ENCODE measurements around the gene ARHGEF5. TPM values are rescaled to one million over a fixed set of nuclear protein-coding genes. Genes with fewer than 3 reads are reported as not detected.
A peak's percentile ranks its signal among the peaks of the same experiment; 100 is the strongest.
"Not testable (repeated sequence)": the region's sequence is repeated elsewhere in the genome, so short reads cannot be mapped to it uniquely, and the experiment has no call there.

The ARHGEF5 gene
- total RNA-seq, 1 experiment from 2014 or later: 44.2 TPM

DNA sequence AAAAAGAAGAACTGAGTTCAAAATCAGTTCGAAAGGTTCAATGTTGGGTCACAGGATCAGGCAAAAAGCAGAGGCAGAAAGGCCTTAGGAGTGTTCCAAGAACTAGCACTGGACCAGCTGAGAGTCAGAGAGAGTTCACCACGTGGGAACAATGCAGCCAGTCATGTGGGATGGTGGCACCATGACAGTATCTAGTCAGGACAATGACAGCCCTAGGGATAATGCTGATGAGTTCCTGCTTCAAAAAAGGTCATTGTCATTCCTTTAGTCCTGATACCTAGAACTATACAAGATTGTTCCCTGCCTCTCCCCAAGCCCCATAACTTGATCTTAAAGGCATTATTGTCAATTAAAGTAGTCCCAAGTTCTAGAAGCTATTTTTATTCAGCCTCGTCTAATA lies 3.5 kb upstream of the ARHGEF5 start:
- POLR2A ChIA-PET; H3K79me2 ChIP-seq (ENCODE audit: insufficient read depth, low read length); H3K36me3 ChIP-seq (ENCODE audit: control insufficient read depth in 1 of 2, insufficient read depth in 2 of 2, low read length in 2 of 2); DNase-seq (ENCODE audit: low read depth, low spot score); H3K4me3 ChIP-seq (replicated peaks in 1 of 2; ENCODE audit: low read depth in 1 of 2, low read length in 2 of 2); H2AFZ ChIP-seq (ENCODE audit: low read depth, low read length, poor library complexity, severe bottlenecking); CTCF ChIA-PET; intact Hi-C loops (cut with micrococcal nuclease); H3K9me3 ChIP-seq (ENCODE audit: control insufficient read depth in 1 of 2, insufficient read depth in 1 of 2, low read depth in 1 of 2, low read length in 2 of 2); H3K27me3 ChIP-seq (ENCODE audit: insufficient read depth, low read length); H4K20me1 ChIP-seq (ENCODE audit: insufficient read depth); H3K27ac ChIP-seq (ENCODE audit: low read depth, low read length); RAD21 ChIA-PET (ENCODE audit: low non-redundant PET in 1 of 2, low total read pairs in 2 of 2, uncharacterized antibody in 2 of 2, unreplicated experiment in 2 of 2); H3K4me2 ChIP-seq (ENCODE audit: low read length); H3K9me2 ChIP-seq (ENCODE audit: insufficient read depth); H3K9ac ChIP-seq (ENCODE audit: low read length); BruUV-seq (replicated peaks); ATAC-seq: not testable (repeated sequence)
- H3K4me1 ChIP-seq (ENCODE audit: control insufficient read depth in 1 of 2, insufficient read depth in 2 of 2, low read length in 2 of 2): peaks cover 9 to 18% of the 10 kb centered on the region in 2 experiments

DNA sequence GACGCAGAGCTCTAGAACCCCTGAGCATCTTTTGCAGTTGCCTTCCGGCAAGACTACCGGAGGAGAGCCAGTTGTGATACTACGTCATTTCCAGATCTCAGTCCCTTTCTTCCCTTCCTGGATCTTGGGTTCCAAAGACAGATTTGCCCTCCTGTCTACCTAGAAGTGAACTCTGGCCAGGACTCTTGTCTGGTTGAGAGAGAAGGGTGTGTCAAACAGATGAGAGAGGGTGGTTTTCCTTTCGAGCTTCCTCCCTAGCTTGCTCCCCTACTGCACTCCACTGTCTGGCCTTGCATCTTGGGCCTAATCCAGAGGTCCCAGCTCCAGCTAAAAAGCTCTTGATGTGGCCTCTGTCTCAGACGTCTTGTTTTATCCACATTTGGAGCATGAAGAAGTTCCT lies 983 bp downstream of the ARHGEF5 start:
- H3K4me3 ChIP-seq (replicated peaks in 1 of 2; ENCODE audit: low read depth in 1 of 2, low read length in 2 of 2); H3K9ac ChIP-seq (ENCODE audit: low read length); CTCF ChIA-PET; RAD21 ChIA-PET (ENCODE audit: low non-redundant PET in 1 of 2, low total read pairs in 2 of 2, uncharacterized antibody in 2 of 2, unreplicated experiment in 2 of 2); BruUV-seq (replicated peaks); H3K27ac ChIP-seq (ENCODE audit: low read depth, low read length); H4K20me1 ChIP-seq (ENCODE audit: insufficient read depth); H3K9me3 ChIP-seq (ENCODE audit: control insufficient read depth in 1 of 2, insufficient read depth in 1 of 2, low read depth in 1 of 2, low read length in 2 of 2); POLR2A ChIA-PET; H3K79me2 ChIP-seq (ENCODE audit: insufficient read depth, low read length); H3K4me2 ChIP-seq (ENCODE audit: low read length); DNase-seq (ENCODE audit: low read depth, low spot score); H3K27me3 ChIP-seq (ENCODE audit: insufficient read depth, low read length); intact Hi-C loops (cut with micrococcal nuclease); H2AFZ ChIP-seq (ENCODE audit: low read depth, low read length, poor library complexity, severe bottlenecking); H3K9me2 ChIP-seq (ENCODE audit: insufficient read depth); ATAC-seq; H3K36me3 ChIP-seq (ENCODE audit: control insufficient read depth in 1 of 2, insufficient read depth in 2 of 2, low read length in 2 of 2): not testable (repeated sequence)
- H3K4me1 ChIP-seq (ENCODE audit: control insufficient read depth in 1 of 2, insufficient read depth in 2 of 2, low read length in 2 of 2): peaks cover 9 to 18% of the 10 kb centered on the region in 2 experiments

DNA sequence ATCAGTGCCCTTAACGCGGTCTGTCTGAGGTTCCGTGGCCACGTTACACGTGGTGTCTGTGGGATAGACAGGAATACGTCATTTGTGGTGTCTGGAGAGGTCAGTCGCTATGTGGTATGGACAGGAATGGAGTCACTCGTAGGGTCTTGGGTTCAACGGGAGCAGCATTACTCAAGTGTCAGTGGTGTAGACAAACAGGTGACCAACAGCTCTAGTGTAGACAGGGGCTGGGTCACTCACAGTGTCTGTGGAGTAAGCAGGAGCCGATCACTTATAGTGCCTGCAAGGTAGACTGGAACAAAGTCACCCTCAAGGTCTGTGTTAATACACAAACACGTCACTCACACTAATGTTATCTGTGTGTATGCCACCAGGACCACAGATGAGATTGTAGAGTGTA lies 1.7 kb downstream of the ARHGEF5 start:
- not testable (repeated sequence) for H3K4me3 ChIP-seq (replicated peaks in 1 of 2; ENCODE audit: low read depth in 1 of 2, low read length in 2 of 2)

GRCh38 chr7:144362061-144362460 lies 6.9 kb downstream of the ARHGEF5 start:
- CTCF ChIA-PET; H3K4me3 ChIP-seq (replicated peaks in 1 of 2; ENCODE audit: low read depth in 1 of 2, low read length in 2 of 2); DNase-seq (ENCODE audit: low read depth, low spot score); H4K20me1 ChIP-seq (ENCODE audit: insufficient read depth); H3K9ac ChIP-seq (ENCODE audit: low read length); RAD21 ChIA-PET (ENCODE audit: low non-redundant PET in 1 of 2, low total read pairs in 2 of 2, uncharacterized antibody in 2 of 2, unreplicated experiment in 2 of 2); H3K4me1 ChIP-seq (ENCODE audit: control insufficient read depth in 1 of 2, insufficient read depth in 2 of 2, low read length in 2 of 2); POLR2A ChIA-PET; H3K9me3 ChIP-seq (ENCODE audit: control insufficient read depth in 1 of 2, insufficient read depth in 1 of 2, low read depth in 1 of 2, low read length in 2 of 2); intact Hi-C loops (cut with micrococcal nuclease); H3K36me3 ChIP-seq (ENCODE audit: control insufficient read depth in 1 of 2, insufficient read depth in 2 of 2, low read length in 2 of 2); H3K4me2 ChIP-seq (ENCODE audit: low read length); H3K27ac ChIP-seq (ENCODE audit: low read depth, low read length); H3K79me2 ChIP-seq (ENCODE audit: insufficient read depth, low read length); H3K9me2 ChIP-seq (ENCODE audit: insufficient read depth); H2AFZ ChIP-seq (ENCODE audit: low read depth, low read length, poor library complexity, severe bottlenecking); H3K27me3 ChIP-seq (ENCODE audit: insufficient read depth, low read length); BruUV-seq (replicated peaks): not testable (repeated sequence)
- ATAC-seq: 0 out of 2 replicates have a peak, but pooled peaks have one; percentile 18

More for the DNA sequence above, 1.7 kb downstream of the ARHGEF5 start:
- H3K27ac ChIP-seq (ENCODE audit: low read depth, low read length); H2AFZ ChIP-seq (ENCODE audit: low read depth, low read length, poor library complexity, severe bottlenecking); H3K36me3 ChIP-seq (ENCODE audit: control insufficient read depth in 1 of 2, insufficient read depth in 2 of 2, low read length in 2 of 2); POLR2A ChIA-PET; H3K79me2 ChIP-seq (ENCODE audit: insufficient read depth, low read length); H3K9me3 ChIP-seq (ENCODE audit: control insufficient read depth in 1 of 2, insufficient read depth in 1 of 2, low read depth in 1 of 2, low read length in 2 of 2); H3K9ac ChIP-seq (ENCODE audit: low read length); DNase-seq (ENCODE audit: low read depth, low spot score); RAD21 ChIA-PET (ENCODE audit: low non-redundant PET in 1 of 2, low total read pairs in 2 of 2, uncharacterized antibody in 2 of 2, unreplicated experiment in 2 of 2); H4K20me1 ChIP-seq (ENCODE audit: insufficient read depth); intact Hi-C loops (cut with micrococcal nuclease); H3K9me2 ChIP-seq (ENCODE audit: insufficient read depth); CTCF ChIA-PET; BruUV-seq (replicated peaks); H3K27me3 ChIP-seq (ENCODE audit: insufficient read depth, low read length); H3K4me2 ChIP-seq (ENCODE audit: low read length); ATAC-seq: not testable (repeated sequence)
- H3K4me1 ChIP-seq (ENCODE audit: control insufficient read depth in 1 of 2, insufficient read depth in 2 of 2, low read length in 2 of 2): peaks cover 9 to 18% of the 10 kb centered on the region in 2 experiments

DNA sequence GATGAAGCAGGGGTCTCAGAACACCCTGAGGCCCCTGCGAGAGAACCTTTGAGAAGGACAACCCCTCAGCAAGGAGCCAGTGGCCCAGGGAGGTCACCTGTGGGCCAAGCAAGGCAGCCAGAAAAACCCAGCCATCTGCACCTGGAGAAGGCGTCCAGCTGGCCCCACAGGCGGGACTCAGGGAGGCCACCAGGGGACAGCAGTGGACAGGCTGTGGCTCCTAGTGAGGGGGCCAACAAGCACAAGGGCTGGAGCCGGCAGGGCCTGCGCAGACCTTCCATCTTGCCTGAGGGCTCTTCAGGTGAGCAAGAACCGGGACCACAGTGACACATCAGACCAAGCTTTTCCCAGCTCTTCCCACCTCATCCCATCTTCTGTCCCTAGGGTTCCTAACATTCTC lies 10.3 kb downstream of the ARHGEF5 start:
- RAD21 ChIA-PET (ENCODE audit: low non-redundant PET in 1 of 2, low total read pairs in 2 of 2, uncharacterized antibody in 2 of 2, unreplicated experiment in 2 of 2); POLR2A ChIA-PET: not testable (repeated sequence)

More for the DNA sequence above, 10.3 kb downstream of the ARHGEF5 start:
- CTCF ChIA-PET; H3K27me3 ChIP-seq (ENCODE audit: insufficient read depth, low read length); H3K27ac ChIP-seq (ENCODE audit: low read depth, low read length); H2AFZ ChIP-seq (ENCODE audit: low read depth, low read length, poor library complexity, severe bottlenecking); H3K9ac ChIP-seq (ENCODE audit: low read length); DNase-seq (ENCODE audit: low read depth, low spot score); intact Hi-C loops (cut with micrococcal nuclease); H3K9me2 ChIP-seq (ENCODE audit: insufficient read depth); H3K4me2 ChIP-seq (ENCODE audit: low read length); H3K4me1 ChIP-seq (ENCODE audit: control insufficient read depth in 1 of 2, insufficient read depth in 2 of 2, low read length in 2 of 2); H3K4me3 ChIP-seq (replicated peaks in 1 of 2; ENCODE audit: low read depth in 1 of 2, low read length in 2 of 2); H3K36me3 ChIP-seq (ENCODE audit: control insufficient read depth in 1 of 2, insufficient read depth in 2 of 2, low read length in 2 of 2); BruUV-seq (replicated peaks); H4K20me1 ChIP-seq (ENCODE audit: insufficient read depth); H3K9me3 ChIP-seq (ENCODE audit: control insufficient read depth in 1 of 2, insufficient read depth in 1 of 2, low read depth in 1 of 2, low read length in 2 of 2); H3K79me2 ChIP-seq (ENCODE audit: insufficient read depth, low read length): not testable (repeated sequence)
- peak; percentile 63 for ATAC-seq

Measured in HCT116 (cell line).